ENCODE results near the gene JPT1.
"Not testable (repeated sequence)": the region's sequence is repeated elsewhere in the genome, so short reads cannot be mapped to it uniquely, and the experiment has no call there.

Gene JPT1

GRCh38 chr17:75154195-75155106, at the start of gene JPT1:
Gene JPT1 (minus strand): TSS chr17:75154512. CDS start chr17:75154397, 115 bp downstream.
- peak; percentile 96 for DNase-seq

- DNase-seq, result no peak
These were observed 45.7 kb upstream of the JPT1 start for GRCh38 chr17:75199886-75200618.

GRCh38 chr17:75194879-75195278, 40.6 kb upstream of the JPT1 start:
- DNase-seq, result no peak

GRCh38 chr17:75191584-75191983, 37.3 kb upstream of the JPT1 start:
- DNase-seq, result no peak

- no peak for DNase-seq
These were observed 34.3 kb upstream of the JPT1 start for GRCh38 chr17:75188614-75189013.

- DNase-seq, result no peak
These were observed 29.9 kb upstream of the JPT1 start for GRCh38 chr17:75183999-75184884.

GRCh38 chr17:75182569-75183436, 28.5 kb upstream of the JPT1 start, which contains the start of gene SUMO2:
Gene SUMO2 (minus strand): TSS chr17:75182959. CDS start chr17:75182834, 125 bp downstream.
- peak; percentile 89 for DNase-seq

GRCh38 chr17:75182319-75182568, 27.9 kb upstream of the JPT1 start:
- peak; percentile 47 for DNase-seq

GRCh38 chr17:75181608-75182318, 27.5 kb upstream of the JPT1 start:
- DNase-seq, result no peak

GRCh38 chr17:75181110-75181509, 26.8 kb upstream of the JPT1 start:
- no peak for DNase-seq

- peak; percentile 33 for DNase-seq
These were observed 24.1 kb upstream of the JPT1 start for GRCh38 chr17:75178453-75178852.

- DNase-seq, result no peak
These were observed 22.3 kb upstream of the JPT1 start for GRCh38 chr17:75176625-75177024.

GRCh38 chr17:75174996-75175395, 20.7 kb upstream of the JPT1 start:
- DNase-seq, result no peak

- DNase-seq, result no peak
These were observed 19.2 kb upstream of the JPT1 start for GRCh38 chr17:75173526-75173925.

- DNase-seq, result no peak
These were observed 14.7 kb upstream of the JPT1 start for GRCh38 chr17:75168998-75169397.

- DNase-seq, result not testable (repeated sequence)
These were observed 10.3 kb upstream of the JPT1 start for GRCh38 chr17:75164606-75165005.

- DNase-seq, result no peak
These were observed 8.8 kb upstream of the JPT1 start for GRCh38 chr17:75163074-75163473.

GRCh38 chr17:75160211-75160610, 5.9 kb upstream of the JPT1 start:
- DNase-seq, result no peak

GRCh38 chr17:75159196-75160031, 5.1 kb upstream of the JPT1 start:
- no peak for DNase-seq

GRCh38 chr17:75158480-75158879, 4.2 kb upstream of the JPT1 start:
- not testable (repeated sequence) for DNase-seq
